Stimulated activated CD8-positive, alpha-beta memory T cell treated with anti-CD3 and anti-CD28 coated beads, Interleukin-7, amount 100 ng/mL, for 24 hours (primary cell): Measurements from ENCODE around the gene MYLIP.

ENCODE experiments used
- DNase-seq: peaks from one replicate; pipeline ENCODE4 v3.0.0-alpha.2; 2020; ENCODE audit warnings: low read depth

The MYLIP gene

DNA sequence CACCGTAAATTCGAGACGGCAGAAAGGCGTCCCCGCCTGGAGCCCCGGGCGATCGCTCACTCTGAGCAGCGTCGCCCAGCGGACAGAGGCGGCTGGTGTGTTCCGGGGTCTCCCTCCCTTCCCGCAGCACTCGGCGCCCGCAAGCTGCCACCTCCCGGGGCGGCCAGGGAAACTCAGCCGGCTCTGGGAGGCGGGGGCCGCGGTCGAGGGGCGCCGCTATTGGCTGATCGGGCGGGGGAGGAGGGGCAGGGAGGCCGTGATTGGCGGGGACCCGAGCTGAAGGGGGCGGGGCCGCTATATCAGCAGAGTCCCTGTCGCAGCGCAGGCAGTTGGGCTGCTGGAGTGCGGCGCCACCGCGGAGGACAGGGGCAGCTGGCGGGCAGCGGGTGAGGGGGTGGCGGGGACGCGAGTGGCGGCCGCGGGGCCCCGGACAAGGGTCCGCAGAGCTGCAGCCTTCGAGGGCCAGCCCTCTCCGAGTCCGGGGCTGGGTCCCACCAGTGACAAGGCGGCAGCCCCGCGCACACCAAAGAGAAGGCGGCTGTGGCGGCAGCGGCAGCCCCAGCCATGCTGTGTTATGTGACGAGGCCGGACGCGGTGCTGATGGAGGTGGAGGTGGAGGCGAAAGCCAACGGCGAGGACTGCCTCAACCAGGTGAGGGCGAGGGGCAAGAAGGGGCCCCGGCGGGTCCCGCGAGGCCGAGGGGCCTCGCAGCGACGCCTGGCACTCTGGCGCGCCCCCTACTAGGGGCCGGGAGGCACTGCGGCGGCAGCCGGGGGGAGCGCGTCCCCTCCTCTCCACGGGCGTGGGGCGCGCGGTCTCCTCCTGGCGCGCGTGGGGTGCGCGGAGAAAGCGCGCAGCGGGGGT lies at the start of gene MYLIP:
MYLIP (plus strand) TSS at position 328 of the 864 bp plus-strand sequence; CDS start at position 565, 237 bp downstream.
- DNase-seq: peak; percentile 95

- DNase-seq: no peak
Measured at GRCh38 chr6:16079354-16079753, 49.5 kb upstream of the MYLIP start.

DNA sequence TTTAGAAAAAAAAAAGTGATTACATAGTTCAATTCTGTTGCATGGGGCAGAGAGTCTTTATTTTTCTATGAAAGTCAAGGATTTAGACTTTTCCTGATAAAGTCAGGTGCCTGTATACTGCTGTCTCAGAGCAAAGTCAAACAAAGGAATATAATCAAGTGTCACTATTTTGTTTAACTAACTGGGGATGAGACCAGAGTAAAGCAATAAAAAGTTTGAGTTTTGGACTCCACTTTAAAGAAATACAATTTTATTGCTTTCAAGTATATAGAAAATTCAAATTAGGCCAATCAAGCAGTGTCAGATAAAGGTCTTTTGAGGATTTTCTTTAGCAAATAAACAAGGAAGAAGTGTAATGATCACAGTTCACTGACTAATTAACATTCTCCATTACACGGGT lies 48.7 kb upstream of the MYLIP start:
- DNase-seq: no peak

GRCh38 chr6:16081326-16081725 lies 47.6 kb upstream of the MYLIP start:
- DNase-seq: no peak

DNA sequence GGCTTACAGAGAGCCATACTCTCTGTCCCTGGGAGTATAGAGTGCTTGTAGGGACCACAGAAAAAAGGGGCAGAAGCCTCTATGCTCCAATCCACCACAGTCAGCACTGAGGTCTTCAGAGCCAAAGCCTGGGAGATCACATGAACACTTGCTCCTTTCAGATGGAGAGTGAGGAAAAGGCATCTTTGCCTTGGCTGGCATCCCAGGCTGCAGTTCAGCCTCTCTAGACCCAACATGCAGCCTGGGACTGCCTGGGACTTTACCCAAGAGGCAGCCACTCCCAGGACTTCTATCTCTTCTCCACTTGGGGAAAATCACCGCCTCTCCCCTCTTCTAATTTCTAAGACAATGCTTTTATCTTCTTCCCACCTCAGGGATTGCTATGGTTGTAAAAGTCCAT lies 46.5 kb upstream of the MYLIP start:
- no peak for DNase-seq

GRCh38 chr6:16086965-16087364 lies 41.9 kb upstream of the MYLIP start:
- no peak for DNase-seq

GRCh38 chr6:16087386-16087785 lies 41.5 kb upstream of the MYLIP start:
- no peak for DNase-seq

GRCh38 chr6:16088409-16088808 lies 40.5 kb upstream of the MYLIP start:
- no peak for DNase-seq

GRCh38 chr6:16089232-16090062 lies 39.4 kb upstream of the MYLIP start:
- DNase-seq: no peak

DNA sequence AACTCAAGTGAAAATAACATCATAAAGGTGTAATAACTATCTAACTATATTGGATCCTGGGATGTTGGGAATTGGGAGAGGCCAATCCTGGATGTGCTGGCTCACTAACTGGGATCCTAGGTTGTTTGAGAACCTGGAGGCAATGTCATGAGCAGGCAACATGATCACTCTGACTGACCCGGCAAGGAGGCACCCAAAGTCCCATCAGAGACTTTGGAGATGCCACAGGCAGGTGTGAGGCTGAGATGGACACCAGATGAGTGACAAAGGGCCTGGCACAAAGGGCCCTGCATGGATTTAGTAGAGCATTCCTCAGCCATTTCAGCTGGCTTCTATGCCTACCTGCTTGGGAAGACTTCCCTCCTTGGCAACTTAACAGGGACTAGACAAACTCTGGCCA lies 38.4 kb upstream of the MYLIP start:
- DNase-seq: no peak

DNA sequence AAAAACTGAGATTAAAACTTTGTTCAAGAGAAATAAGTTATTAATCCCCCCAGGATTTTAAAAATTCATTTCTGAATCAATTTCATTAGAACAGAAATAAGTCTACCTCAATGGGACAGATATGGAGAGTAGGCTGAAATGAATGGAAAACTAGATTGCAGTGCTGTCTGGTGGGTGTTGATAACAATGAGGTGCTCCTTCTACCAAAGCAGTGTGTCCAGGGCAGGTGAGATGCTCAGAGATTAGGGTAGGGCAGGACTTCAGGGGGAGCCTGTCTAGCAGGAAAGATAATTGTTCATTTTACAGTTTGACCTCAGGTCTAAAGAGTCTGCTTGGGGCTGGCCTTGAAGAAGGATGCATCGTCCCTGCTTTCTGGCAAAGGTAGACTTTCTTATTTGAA lies 38.0 kb upstream of the MYLIP start:
- no peak for DNase-seq

DNA sequence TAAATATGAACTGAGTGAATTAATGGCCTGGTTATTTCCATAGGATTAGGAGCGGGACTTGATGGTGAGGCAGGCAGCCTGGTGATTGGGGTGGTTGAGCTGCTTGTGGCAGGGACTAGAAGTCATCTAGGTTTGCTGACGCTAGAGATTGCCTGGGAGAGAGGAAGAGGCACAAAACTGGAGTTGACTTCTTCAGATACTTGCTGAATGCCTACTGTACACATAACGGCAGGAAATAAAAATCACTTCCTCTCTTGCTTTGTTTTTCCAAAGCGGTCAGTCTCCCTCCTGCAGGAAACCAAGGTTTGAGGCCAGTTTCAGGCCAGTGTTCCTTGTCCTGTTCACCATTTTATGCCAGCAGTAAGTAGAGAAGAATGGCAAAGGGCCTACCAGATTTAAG lies 36.7 kb upstream of the MYLIP start:
- DNase-seq: no peak

DNA sequence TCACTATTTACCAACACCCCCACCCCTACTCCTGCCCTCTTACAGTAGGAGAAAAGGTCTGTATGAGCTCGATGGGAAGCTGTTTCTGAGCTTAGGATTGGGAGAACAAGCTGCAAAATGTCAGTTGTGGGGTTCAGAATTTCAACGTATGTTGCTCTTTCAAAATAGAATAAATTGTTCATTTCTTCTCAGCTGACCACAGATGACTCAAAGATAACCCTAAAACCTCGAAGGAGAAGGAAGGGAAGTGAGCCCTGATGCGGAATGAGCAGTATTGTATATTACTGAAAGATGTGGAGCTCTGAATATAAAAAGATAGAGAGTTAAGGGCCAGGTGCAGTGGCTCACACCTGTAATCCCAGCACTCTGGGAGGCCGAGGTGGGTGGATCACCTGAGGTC lies 35.9 kb upstream of the MYLIP start:
- DNase-seq: no peak

GRCh38 chr6:16095180-16095579 lies 33.7 kb upstream of the MYLIP start:
- no peak for DNase-seq

DNA sequence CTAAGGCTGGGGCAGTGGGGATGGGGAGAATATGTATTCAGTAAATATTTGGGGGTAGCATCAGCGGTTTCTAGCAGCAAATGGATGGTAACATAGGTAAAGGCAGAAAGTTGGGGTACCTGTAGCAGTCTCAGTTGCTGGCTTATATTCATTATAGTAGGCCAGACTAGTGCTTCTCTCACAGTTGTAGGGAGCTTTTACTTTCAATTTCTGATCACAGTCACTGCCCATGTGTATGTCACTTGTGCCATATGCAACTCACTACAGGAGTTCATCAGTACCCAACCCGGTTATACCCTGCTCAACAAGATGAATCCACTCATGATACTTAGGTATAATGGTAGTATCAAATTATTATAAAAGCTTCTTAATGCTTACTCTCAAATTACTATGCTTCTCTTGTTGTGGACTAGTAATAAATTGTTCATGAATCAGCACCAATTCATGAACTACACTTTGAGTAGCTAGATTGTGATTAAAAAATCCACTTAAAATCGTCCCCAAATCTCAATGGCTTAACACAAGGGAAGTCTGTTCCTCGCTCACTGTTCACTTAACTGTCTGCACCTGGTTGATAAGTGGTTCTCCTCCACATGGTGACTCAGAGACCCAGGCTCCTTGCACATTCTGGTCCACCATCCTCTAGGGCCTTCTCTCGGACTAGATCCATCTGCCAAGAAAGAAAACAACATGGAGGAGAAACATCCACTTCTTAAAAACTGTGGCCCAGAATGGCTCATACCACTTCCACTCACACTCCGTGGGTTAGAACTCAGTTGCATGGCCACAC lies 31.3 kb upstream of the MYLIP start:
- DNase-seq: no peak

DNA sequence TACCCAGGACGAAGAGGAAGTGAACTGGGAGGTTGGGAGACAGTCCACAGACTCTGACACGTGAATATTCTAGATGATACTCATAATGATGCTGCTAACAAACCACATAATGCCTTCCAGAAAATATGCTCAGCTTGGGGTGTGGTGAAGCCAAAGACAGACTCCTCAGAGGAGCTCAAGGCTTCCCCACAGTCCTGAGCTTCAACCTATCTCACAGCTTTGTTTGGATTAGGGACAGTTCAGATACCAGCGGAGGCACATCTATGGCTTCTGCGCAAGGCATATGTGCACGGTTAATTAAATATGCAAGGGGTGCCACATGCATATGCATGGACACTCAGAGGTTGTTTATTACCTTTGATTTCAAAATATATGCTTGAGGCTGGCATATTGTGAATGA lies 30.7 kb upstream of the MYLIP start:
- DNase-seq: no peak

- no peak for DNase-seq
Measured at GRCh38 chr6:16102208-16102607, 26.7 kb upstream of the MYLIP start.

DNA sequence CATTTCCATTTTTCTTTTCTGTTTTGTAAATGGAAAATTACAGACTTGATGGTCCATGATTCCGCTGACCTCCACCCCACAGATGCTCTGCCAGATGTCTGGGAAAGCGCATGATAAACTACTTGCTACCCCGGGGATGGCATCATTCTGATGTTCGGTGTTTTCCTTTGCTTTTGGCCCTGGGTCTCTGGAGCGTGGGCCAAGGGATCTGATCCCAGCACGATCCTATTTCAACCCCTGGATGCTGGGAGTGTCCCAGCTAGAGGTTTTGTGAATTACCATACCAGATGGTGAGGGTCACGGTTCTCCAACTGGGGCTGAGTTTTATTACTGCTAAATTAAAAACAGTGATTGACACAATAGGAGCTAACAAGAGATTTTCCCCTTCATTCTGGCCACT lies 25.2 kb upstream of the MYLIP start:
- no peak for DNase-seq

- no peak for DNase-seq
Measured at GRCh38 chr6:16104624-16105433, 24.1 kb upstream of the MYLIP start.

- no peak for DNase-seq
Measured at GRCh38 chr6:16105854-16106253, 23.0 kb upstream of the MYLIP start.

- DNase-seq: no peak
Measured at GRCh38 chr6:16106991-16107787, 21.7 kb upstream of the MYLIP start.
